WI38 (cell line): Measurements from ENCODE around the gene NEK11.

Experiments
- H3K4me3 ChIP-seq: 2 replicates; pipeline ENCODE4 v1.5.1; 2011; ENCODE audit warnings: low read depth, mild to moderate bottlenecking, control low read depth, low read length
- TF ChIP-seq, protein P1 (sequence below): IDR thresholded peaks from 2 replicates; pipeline ENCODE4 v1.5.1; 2012; ENCODE audit warnings: low read depth, mild to moderate bottlenecking, control low read depth, low read length

NEK11 gene

DNA sequence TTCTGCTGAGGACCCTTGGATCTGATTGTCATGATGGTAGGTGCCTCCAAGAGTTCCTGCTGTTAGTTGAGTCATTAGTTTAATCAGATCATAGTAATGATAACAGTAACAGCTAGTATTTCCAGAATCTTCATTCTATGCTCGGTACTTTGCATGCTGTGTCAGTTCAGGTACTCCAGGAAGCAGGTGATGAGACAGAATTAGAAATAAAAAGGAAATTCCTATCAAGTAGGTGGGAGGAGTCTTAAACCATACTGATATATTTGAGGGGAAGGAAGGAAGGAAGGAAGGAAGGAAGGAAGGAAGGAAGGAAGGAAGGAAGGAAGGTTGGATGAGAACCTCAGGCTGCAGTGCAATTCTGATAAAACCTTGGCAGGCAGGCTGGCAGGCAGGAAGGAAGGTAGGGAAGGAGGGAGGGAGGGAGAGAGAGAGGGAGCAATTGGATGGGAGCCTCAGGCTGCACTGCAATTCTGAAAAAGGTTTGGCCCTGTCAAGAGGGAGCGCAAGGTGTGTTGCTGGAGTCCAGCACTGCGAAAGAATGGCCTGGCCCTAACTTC, 206.1 kb downstream of the NEK11 start:
- H3K4me3 ChIP-seq, result no peak overlapping the region
- TF ChIP-seq, protein P1, sequence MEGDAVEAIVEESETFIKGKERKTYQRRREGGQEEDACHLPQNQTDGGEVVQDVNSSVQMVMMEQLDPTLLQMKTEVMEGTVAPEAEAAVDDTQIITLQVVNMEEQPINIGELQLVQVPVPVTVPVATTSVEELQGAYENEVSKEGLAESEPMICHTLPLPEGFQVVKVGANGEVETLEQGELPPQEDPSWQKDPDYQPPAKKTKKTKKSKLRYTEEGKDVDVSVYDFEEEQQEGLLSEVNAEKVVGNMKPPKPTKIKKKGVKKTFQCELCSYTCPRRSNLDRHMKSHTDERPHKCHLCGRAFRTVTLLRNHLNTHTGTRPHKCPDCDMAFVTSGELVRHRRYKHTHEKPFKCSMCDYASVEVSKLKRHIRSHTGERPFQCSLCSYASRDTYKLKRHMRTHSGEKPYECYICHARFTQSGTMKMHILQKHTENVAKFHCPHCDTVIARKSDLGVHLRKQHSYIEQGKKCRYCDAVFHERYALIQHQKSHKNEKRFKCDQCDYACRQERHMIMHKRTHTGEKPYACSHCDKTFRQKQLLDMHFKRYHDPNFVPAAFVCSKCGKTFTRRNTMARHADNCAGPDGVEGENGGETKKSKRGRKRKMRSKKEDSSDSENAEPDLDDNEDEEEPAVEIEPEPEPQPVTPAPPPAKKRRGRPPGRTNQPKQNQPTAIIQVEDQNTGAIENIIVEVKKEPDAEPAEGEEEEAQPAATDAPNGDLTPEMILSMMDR, result no peak

DNA sequence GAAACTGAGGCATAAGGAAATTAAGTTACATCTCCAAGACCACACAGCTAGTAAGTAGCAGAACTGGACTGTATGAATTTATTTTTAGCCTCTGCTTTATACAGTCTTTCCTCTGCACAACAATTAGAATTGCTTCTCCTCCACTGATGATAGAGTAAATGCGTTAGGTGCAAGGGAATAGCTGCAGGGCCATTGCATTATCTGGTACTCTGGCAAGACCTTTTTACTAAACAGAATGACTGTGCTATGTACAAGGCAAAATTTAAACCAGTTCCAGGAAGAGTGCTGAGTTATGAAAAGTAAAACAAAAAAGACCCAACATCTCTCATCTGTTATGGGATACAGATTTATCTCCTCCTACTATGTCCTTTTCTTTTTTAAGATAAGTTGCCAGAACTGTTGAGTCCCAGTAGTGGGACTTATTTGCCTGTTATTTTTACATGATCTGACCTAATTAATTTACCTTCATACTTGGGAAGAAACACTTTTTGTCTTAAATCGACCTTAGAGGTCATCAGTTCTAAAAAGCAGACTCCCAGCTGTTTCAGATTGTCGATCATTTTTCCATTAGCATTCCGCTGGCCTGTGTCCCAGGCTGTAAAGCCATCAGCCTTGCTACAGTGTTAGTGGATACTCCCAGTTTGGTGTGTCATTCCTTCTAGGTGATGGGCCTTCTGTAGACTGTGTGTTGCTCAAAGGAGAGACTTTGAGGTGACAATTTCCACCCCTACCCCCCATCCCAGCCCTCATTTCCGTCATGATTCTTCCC, 207.4 kb downstream of the NEK11 start:
- TF ChIP-seq, protein P1, result no peak
- no peak overlapping the region for H3K4me3 ChIP-seq

DNA sequence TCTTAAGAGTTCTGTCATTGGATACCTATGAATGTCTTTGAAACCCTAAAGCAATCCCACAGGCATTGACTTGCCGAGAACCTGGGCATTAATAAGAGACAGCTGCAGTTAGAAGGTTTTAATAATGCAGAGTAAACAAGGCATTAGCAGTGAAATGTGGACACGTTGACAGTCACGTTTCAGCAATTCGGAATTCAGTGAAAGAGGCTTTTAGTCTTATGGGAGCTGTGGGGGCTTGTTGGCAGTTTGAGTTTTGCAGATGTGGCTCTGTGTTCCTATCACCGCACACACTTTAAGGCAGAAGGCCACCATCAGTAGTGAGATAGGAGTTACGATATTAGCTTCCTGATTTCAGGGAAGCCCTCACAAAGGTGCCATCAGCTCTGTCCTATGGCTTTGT, 209.7 kb downstream of the NEK11 start:
- H3K4me3 ChIP-seq, result no peak overlapping the region
- TF ChIP-seq, protein P1, result no peak

DNA sequence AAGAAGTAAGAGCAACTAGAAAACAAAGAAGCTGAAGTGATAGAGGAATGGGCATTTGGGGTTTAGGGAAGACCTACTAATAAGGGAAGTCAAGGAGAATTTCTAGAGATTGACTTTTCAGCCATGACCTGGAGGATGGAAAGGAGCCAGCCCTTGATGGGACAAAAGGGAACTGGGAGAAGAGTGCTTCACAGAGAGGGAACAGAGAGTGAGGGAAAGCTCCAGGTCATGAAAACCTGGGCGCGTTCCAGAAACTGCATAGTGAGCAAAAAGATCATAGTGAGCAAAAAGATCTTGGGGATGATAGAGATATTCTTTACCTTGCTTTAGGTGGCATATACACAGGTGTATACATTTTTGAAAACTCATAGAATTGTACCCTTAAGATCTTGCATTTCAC, 211.8 kb downstream of the NEK11 start:
- TF ChIP-seq, protein P1, result no peak
- H3K4me3 ChIP-seq, result no peak overlapping the region

DNA sequence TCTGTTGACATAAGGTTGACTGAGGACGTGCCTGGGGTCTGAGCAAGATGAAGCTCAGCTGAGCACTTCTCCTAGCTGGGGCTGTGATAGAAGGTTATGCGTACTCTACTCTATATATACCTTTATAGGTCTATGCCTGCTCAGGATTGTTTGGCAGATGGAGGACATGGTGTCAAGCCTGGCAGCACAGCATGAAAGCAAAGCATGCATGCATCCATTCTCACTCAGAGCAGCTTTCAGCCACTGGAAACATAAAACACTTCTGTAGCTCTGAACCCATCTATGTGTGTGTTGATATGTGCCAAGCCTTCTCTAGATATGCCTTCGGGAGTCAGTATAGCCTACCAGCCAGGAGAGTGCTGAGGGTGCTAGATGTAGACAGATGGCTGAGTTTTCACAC, 212.6 kb downstream of the NEK11 start:
- TF ChIP-seq, protein P1, result no peak
- no peak overlapping the region for H3K4me3 ChIP-seq

DNA sequence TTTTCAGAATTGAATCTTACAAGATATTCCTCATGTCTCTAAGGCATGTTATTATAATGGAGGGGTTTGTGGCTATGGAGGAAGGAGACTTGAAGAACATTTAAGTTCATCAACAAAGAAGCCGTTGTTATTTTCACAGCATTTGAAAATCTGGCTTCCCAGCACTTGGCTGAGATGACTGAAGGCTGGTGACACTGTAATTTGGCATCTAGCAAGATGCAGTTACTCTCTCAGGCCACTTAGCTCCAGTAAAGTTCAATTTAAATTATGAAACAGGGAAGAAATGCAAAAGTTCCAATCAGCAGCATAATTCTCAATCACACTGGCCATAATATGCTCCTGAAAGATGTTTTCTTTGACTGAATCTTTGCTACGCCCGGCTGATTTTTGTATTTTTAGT, 215.5 kb downstream of the NEK11 start:
- H3K4me3 ChIP-seq, result no peak overlapping the region
- TF ChIP-seq, protein P1, result no peak

DNA sequence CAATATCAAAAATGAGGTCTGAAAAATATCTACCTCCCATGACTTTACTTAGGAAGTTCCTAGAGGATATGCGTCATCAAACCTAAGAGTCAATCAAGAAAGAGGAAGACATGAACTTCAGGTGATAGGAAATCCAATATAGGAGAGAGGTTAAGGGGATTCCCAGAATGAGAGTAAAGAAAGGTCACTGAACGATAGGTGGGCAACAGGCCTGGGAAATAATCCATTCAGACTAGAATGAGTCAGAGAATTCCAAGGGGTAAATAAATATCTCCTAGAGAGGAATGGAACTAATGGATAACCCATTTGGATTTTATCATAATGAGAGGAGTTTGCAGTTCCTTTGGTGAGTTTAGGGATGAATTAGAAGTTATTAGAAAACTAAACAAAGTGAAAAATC, 223.8 kb downstream of the NEK11 start:
- H3K4me3 ChIP-seq, result no peak overlapping the region
- TF ChIP-seq, protein P1, result no peak
